D341Med (cell line): ENCODE measurements around the gene NAMPT.
A peak's percentile ranks its signal among the peaks of the same experiment; 100 is the strongest.
"Not testable (repeated sequence)": the region's sequence is repeated elsewhere in the genome, so short reads cannot be mapped to it uniquely, and the experiment has no call there.

ENCODE experiments used
- DNase-seq: peaks from one replicate; pipeline ENCODE4 v3.0.0; 2012; ENCODE audit warnings: low spot score

Gene NAMPT

GRCh38 chr7:106304568-106304967 lies 19.8 kb upstream of the NAMPT start:
- no peak for DNase-seq

DNA sequence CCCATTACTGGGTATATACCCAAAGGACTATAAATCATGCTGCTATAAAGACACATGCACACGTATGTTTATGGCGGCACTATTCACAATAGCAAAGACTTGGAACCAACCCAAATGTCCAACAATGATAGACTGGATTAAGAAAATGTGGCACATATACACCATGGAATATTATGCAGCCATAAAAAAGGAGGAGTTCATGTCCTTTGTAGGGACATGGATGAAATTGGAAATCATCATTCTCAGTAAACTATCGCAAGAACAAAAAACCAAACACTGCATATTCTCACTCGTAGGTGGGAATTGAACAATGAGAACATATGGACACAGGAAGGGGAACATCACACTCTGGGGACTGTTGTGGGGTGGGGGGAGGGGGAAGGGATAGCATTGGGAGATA lies 13.8 kb upstream of the NAMPT start:
- not testable (repeated sequence) for DNase-seq

- DNase-seq, result not testable (repeated sequence)
These were observed 13.4 kb upstream of the NAMPT start for GRCh38 chr7:106298155-106298554.

DNA sequence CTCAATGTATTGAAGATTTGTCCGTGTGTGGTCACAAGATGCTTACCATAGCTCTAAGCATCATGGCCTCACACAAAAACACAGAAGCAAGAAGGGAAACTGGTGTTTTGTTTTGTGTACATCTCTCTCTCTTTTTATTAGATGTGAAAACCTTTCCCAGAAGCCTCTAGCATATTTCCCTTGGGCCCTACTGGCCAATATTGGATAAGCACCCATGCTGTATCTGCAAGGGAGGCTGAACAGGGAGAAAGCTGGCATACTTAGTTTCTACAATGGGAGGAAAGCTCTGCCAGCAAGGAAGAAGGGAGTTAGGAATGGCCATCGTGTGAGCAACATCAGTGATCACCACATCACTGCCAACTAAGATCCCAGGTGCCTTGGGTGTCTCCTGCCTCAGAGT lies 9.6 kb upstream of the NAMPT start:
- no peak for DNase-seq

GRCh38 chr7:106291247-106291646 lies 6.5 kb upstream of the NAMPT start:
- DNase-seq, result no peak

- no peak for DNase-seq
These were observed 5.5 kb upstream of the NAMPT start for GRCh38 chr7:106290319-106290718.

GRCh38 chr7:106289848-106290247 lies 5.1 kb upstream of the NAMPT start:
- no peak for DNase-seq

DNA sequence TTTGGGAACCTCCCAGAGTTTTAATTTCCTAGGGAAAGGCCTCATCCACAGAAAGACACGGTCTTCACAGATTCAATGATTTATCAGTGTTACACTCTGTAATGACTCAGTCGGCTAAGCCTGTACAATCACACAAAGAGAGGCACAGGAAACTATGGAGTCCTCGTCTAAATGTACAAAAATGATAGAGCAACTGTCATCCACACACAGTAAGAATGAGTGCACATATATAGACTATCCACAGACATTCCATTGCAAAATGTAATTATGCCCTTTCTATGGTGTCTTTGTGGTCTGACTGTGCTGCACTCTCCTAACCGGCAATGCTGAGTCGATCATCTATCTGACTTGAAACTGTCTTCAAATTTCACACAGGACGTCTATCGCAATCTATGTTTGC lies 3.5 kb upstream of the NAMPT start:
- no peak for DNase-seq

DNA sequence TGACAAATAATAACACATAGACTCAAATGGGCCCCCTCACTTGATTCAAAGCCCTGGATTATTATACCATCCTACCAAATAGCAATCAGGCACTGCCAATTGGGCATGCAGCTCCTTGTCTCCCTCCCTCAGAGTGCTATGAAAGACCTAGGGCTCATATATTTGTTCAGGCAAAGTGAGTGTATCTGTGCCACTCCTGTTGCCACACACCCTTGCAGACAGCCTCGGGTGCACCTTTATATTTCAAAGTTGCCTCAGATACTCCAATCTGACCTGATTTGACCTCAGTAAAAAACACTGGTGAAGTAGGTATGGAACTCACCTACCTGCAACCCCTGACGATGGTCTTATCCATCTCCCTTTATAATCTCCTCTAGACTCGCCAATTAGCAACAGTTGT lies 3.0 kb upstream of the NAMPT start:
- DNase-seq, result no peak

DNA sequence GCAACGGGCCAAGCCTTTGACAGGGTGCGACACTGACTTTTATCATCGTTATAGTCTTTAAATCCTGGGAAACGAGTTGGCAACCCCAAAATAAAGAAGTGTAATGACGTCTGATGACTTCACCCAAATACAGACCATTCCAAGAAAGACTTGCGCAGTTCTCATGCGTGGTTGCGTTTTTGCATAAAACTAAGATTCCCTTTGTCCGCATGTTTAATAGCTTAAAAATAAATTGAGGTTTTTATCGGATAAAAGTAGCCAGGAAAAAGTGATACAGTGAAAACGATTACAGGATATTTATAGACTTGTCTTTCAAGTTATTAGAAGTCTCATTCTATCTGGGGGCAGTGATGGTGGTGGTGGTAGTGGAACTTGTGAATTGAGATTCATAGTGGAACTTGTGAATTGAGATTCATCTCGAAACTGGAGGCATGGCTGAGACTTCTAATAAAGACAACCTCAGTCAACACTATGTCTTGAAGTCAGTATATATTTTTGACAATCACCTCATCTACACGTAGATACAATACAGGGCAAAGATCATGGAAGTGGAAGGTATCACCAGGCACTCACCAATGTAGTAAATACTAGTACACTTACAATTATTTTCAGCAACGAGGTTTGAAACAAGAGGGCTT lies 1.2 kb upstream of the NAMPT start:
- no peak for DNase-seq

GRCh38 chr7:106285051-106285854 lies 470 bp upstream of the NAMPT start:
- DNase-seq, result peak; percentile 96

- DNase-seq, result peak; percentile 69
These were observed 711 bp downstream of the NAMPT start for GRCh38 chr7:106283831-106284713.

- DNase-seq, result no peak
These were observed 1.3 kb downstream of the NAMPT start for GRCh38 chr7:106283501-106283830.

GRCh38 chr7:106282852-106283251 lies 1.9 kb downstream of the NAMPT start:
- DNase-seq, result no peak

GRCh38 chr7:106282390-106282789 lies 2.4 kb downstream of the NAMPT start:
- DNase-seq, result no peak

- no peak for DNase-seq
These were observed 3.0 kb downstream of the NAMPT start for GRCh38 chr7:106281585-106282318.

GRCh38 chr7:106281127-106281526 lies 3.7 kb downstream of the NAMPT start:
- DNase-seq, result no peak

- no peak for DNase-seq
These were observed 5.2 kb downstream of the NAMPT start for GRCh38 chr7:106279425-106280197.

DNA sequence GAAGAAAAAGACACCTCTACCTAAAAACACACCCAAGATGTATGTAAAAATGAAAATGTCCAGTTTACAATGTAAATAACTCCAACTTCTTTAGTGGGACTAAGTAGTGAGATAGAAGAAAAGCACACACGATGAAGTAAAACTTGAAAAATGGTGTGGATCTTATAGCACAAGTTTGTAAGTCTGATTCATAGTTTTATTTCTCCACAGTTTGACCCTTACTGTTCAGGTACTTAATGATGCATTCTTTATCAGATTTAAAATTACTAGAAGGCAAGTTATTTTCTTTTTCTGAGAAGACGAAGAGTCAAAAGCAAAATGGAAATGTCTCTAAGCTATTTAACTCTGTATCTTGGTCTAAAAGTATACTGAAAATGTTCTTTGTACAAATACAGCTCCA lies 6.1 kb downstream of the NAMPT start:
- no peak for DNase-seq

GRCh38 chr7:106277976-106278375 lies 6.8 kb downstream of the NAMPT start:
- no peak for DNase-seq

DNA sequence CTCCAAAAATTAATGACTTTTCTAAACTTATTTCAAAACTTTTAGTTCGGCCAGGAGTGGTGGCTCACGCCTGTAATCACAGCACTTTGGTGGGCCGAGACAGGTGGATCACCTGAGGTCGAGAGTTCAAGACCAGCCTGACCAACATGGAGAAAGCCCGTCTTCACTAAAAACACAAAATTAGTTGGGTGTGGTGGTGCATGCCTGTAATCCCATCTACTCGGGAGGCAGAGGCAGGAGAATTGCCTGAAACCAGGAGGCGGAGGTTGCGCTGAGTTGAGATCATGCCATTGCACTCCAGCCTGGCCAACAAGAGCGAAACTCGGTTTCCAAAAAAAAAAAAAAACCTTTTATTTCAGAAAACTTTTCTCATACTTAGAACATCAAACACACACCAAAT lies 8.3 kb downstream of the NAMPT start:
- no peak for DNase-seq
